Measurements from ENCODE around the gene PTP4A2. TPM values are rescaled to one million over a fixed set of nuclear protein-coding genes. Genes with fewer than 3 reads are reported as not detected.
"Not testable (repeated sequence)": the region's sequence is repeated elsewhere in the genome, so short reads cannot be mapped to it uniquely, and the experiment has no call there.

The PTP4A2 gene
- total and polyA plus RNA-seq, 12 donors: 51.8 to 371 (median 177) TPM

GRCh38 chr1:31901838-31902509 is 36.2 kb downstream of the PTP4A2 start:
- Histone ChIP-seq H3K27ac (no peak overlapping the region), H3K9me3 (replicated peaks in 1 of 3) (no peaks in the 10 kb centered on the region), H3K4me3 (no peak overlapping the region), H3K27me3 (no peaks in the 10 kb centered on the region), H3K36me3 (replicated peaks in 1 of 2) (peaks cover 0 to 9% of the 10 kb centered on the region in 2 donors), H3K4me1 (replicated peaks in 1 of 2) (peaks cover 0 to 10% of the 10 kb centered on the region in 2 donors)
- no peak for DNase-seq
- intact Hi-C loops (cut with DNase I): no loop called here
- WGBS, 4 donors: 93 to 94% (median 94%) methylated on average over 6 of the region's 6 CpGs
- TF ChIP-seq POLR2A (IDR thresholded peaks at IDR 0.05) (no peak), CTCF (IDR thresholded peaks at IDR 0.05) (no peak)

- no peak for DNase-seq
- Histone ChIP-seq H3K4me1 (replicated peaks in 1 of 2) (peaks cover 0 to 10% of the 10 kb centered on the region in 2 donors), H3K36me3 (replicated peaks in 1 of 2) (peaks cover 0 to under 1% of the 10 kb centered on the region in 2 donors), H3K27ac (no peak overlapping the region), H3K4me3 (no peak overlapping the region), H3K27me3 (no peaks in the 10 kb centered on the region), H3K9me3 (replicated peaks in 1 of 3) (no peaks in the 10 kb centered on the region)
- no peak for TF ChIP-seq CTCF (IDR thresholded peaks at IDR 0.05)
- TF ChIP-seq POLR2A (IDR thresholded peaks at IDR 0.05): no peak
- intact Hi-C loops (cut with DNase I): no loop called here
- 78 to 90% (median 88%) methylated on average over 3 of the region's 3 CpGs for WGBS, 4 donors
These were observed 37.4 kb downstream of the PTP4A2 start for GRCh38 chr1:31900790-31901189.

GRCh38 chr1:31897526-31898100 is 40.6 kb downstream of the PTP4A2 start:
- whole genome bisulfite sequencing, 4 donors: 79 to 84% (median 81%) methylated on average over 6 of the region's 6 CpGs
- Histone ChIP-seq H3K27ac (no peak overlapping the region), H3K4me1 (replicated peaks in 1 of 2) (no peaks in the 10 kb centered on the region), H3K9me3 (replicated peaks in 1 of 3) (no peaks in the 10 kb centered on the region), H3K27me3 (no peaks in the 10 kb centered on the region), H3K4me3 (no peak overlapping the region), H3K36me3 (replicated peaks in 1 of 2) (no peaks in the 10 kb centered on the region)
- TF ChIP-seq CTCF (IDR thresholded peaks at IDR 0.05): no peak
- DNase-seq: no peak
- intact Hi-C loops (cut with DNase I): no loop called here

GRCh38 chr1:31895474-31896198 is 42.5 kb downstream of the PTP4A2 start:
- H3K9me3 ChIP-seq (replicated peaks in 1 of 3); H3K36me3 ChIP-seq (replicated peaks in 1 of 2); H3K4me1 ChIP-seq (replicated peaks in 1 of 2); intact Hi-C loops (cut with DNase I); H3K27ac ChIP-seq; DNase-seq; H3K27me3 ChIP-seq; H3K4me3 ChIP-seq: not testable (repeated sequence)
- WGBS, 4 donors: 80 to 94% (median 89%) methylated on average over 2 of the region's 2 CpGs

Measured in adrenal gland (tissue), 12 donors.